NK-92 treated with Interleukin-12 subunit alpha and Interleukin-12 subunit beta, amount 100 ng/mL, for 24 hours (cell line): ENCODE measurements around the gene PGAP3.
"Not testable (repeated sequence)": the region's sequence is repeated elsewhere in the genome, so short reads cannot be mapped to it uniquely, and the experiment has no call there.

Experiments used
- DNase-seq: peaks from one replicate; lab custom pipeline; 2025; lab: John Stamatoyannopoulos, UW

PGAP3 gene, protein sequence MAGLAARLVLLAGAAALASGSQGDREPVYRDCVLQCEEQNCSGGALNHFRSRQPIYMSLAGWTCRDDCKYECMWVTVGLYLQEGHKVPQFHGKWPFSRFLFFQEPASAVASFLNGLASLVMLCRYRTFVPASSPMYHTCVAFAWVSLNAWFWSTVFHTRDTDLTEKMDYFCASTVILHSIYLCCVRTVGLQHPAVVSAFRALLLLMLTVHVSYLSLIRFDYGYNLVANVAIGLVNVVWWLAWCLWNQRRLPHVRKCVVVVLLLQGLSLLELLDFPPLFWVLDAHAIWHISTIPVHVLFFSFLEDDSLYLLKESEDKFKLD

DNA sequence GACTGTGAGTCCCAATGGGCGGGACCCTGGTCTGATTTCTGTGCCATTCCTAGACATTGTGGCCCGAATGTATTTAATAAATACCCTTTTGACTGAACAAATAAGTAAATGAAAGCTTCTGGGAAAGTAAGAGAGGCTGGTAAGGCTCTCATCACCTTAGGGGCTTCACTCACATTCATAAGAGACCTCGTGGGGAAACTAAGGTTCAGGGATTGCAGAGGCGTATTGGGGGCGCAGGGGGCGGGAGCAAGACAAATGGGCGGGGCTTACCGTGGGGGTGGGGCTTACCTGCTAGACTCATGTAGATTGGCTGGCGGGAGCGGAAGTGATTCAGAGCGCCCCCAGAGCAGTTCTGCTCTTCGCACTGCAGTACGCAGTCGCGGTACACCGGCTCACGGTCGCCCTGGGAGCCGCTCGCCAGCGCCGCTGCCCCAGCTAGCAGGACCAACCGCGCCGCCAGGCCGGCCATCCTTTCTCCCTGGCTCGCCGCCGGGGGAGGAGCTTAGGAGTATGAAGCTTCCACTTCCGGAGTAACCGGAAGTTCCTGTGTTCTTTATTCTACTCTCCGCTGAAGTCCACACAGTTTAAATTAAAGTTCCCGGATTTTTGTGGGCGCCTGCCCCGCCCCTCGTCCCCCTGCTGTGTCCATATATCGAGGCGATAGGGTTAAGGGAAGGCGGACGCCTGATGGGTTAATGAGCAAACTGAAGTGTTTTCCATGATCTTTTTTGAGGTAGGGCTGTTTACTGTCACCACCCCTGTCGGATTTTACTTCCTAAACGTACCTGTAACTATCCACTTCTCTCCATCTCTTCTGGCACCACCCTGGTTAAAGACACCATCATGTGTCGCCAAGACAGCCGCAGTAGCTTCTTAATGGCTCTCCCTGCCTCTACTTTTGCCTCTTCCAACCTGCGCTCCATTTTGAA is at the start of gene PGAP3:
Gene PGAP3 (minus strand): TSS at position 512 of the 929 bp plus-strand sequence. CDS start 43 bp downstream, at position 469.
- peak; percentile 92 for DNase-seq

GRCh38 chr17:39737206-39737759 is 49.4 kb upstream of the PGAP3 start:
- no peak for DNase-seq

- no peak for DNase-seq
These were observed 48.7 kb upstream of the PGAP3 start for GRCh38 chr17:39736319-39737165.

DNA sequence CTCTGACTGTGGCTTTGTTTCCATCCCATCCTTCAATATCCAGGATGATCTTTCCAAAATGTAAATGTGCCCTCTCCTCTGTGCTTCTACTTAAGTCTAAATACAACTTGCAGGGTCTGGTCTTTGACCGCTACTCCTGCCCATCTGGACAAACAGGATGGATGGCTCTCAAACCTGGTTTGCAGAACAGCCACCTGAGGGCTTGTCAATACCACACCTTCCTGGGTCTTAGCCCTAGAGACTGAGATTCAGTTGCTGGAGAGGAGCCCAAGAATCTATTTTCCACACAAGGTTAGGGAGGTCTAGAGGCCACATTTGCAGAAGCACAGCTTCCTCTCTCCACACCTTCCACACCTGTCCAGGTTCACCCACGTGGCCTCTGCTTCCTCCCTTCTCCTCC is 48.0 kb upstream of the PGAP3 start:
- DNase-seq = no peak

DNA sequence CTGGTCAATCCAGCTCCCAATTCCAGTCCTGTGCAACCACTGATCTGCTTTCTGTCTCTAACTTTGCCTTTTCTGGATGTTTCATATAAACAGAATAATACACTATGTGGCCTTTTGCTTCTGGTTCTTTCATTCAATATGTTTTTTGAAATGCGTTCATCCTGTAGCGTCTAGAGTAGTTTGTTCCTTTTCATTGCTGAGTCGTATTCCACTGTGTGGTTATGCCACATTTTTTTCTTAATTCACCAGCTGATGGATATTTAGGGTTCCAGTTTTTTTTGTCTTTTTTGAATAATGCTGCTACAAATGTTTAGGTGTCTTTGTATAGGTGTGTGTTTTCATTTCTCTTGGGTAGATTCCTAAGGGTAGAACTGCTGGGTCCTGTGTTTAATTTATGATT is 44.7 kb upstream of the PGAP3 start:
- DNase-seq = no peak

DNA sequence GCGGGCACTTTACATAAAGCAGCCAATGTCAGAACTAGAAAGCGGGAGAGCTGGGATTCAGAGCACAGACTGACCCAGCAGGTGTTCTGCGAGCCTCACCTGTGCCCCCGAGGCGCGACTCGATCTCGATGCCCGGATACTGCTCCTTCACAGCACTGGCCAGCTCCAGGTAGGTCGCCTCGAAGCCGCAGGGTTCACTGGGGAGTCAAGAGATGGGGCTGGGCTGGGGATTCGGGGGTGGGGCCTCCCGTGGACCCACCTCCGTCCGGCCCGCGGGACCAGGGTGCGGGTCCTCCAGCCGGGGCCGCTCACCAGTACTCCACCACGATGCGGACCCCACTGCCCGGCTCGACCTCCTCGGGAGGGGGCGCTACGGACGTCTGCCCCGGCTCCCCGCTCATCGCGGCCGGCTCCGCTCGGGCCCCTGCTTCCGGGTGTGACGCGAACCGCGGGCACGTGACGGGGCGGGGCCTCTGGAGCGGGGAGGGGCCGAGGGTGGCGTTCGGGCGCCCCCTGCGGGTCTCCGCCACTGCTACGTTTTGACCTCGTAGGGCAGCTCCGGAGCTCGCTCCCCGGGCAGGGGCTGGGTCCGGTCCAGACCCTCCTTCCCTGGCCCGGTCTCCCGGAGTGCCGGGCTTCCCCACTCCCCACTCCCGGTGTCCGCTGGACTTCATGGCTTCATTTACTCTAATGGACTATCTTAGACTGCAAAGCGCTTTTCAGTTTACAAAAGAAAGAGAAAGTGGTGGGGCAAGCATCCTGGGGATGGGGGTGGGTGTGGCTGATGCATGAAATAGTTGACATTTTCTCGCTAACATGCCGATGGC is 42.5 kb upstream of the PGAP3 start, which contains the start of gene MIEN1:
Gene MIEN1 (minus strand): TSS at position 438 of the 827 bp plus-strand sequence. CDS start 37 bp downstream, at position 401.
- peak; percentile 92 for DNase-seq

DNA sequence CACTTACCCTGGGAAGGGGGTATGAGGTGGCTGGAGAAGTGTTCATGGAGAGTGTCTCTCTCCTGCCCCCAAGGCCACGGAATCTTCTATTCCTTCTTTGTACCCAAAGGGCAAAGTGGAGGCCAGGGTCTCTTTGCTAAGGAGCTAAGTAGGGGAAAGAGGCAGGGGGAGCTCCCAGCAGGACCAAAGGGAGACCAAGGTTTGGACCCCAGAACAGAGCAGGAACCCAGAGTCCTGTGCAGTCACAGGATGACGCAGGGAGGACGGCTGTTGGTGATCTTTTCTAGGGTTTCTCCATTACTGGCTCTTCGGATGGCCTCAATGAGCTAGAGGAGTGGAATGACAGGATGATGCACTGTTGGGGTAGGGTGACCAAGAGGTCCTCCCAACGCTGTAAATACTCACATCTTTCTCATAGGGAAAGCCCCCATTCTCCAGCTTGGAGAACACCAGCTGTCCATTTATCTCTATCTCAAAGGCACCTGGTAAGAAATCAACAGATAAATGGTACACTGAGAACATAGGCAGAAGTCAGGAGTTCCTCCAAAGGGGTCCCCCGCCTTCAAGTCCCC is 41.5 kb upstream of the PGAP3 start:
- no peak for DNase-seq

GRCh38 chr17:39727556-39727955 is 39.7 kb upstream of the PGAP3 start:
- DNase-seq = no peak

- DNase-seq = no peak
These were observed 38.8 kb upstream of the PGAP3 start for GRCh38 chr17:39726617-39727016.

DNA sequence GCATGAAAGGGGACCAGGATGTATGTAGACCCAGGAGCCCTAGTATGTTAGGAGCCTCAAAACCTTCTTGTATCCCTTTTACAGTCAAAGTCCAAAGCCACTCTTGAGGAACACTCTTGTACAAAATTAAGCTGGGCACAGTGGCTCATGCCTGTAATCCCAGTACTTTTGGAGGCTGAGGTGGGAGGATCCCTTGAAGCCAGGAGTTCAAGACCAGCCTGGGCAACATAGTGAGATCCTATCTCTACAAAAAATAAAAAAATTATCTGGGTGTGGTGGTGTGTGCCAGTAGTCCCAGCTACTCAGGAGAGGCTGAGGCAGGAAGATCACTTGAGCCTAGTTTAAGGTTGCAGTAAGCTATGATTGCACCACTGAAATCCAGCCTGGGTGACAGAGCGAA is 38.1 kb upstream of the PGAP3 start:
- not testable (repeated sequence) for DNase-seq

DNA sequence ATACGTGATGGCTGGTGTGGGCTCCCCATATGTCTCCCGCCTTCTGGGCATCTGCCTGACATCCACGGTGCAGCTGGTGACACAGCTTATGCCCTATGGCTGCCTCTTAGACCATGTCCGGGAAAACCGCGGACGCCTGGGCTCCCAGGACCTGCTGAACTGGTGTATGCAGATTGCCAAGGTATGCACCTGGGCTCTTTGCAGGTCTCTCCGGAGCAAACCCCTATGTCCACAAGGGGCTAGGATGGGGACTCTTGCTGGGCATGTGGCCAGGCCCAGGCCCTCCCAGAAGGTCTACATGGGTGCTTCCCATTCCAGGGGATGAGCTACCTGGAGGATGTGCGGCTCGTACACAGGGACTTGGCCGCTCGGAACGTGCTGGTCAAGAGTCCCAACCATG is 36.9 kb upstream of the PGAP3 start:
- DNase-seq = no peak

- DNase-seq = no peak
These were observed 35.4 kb upstream of the PGAP3 start for GRCh38 chr17:39722965-39723848.

GRCh38 chr17:39722104-39722503 is 34.2 kb upstream of the PGAP3 start:
- no peak for DNase-seq

DNA sequence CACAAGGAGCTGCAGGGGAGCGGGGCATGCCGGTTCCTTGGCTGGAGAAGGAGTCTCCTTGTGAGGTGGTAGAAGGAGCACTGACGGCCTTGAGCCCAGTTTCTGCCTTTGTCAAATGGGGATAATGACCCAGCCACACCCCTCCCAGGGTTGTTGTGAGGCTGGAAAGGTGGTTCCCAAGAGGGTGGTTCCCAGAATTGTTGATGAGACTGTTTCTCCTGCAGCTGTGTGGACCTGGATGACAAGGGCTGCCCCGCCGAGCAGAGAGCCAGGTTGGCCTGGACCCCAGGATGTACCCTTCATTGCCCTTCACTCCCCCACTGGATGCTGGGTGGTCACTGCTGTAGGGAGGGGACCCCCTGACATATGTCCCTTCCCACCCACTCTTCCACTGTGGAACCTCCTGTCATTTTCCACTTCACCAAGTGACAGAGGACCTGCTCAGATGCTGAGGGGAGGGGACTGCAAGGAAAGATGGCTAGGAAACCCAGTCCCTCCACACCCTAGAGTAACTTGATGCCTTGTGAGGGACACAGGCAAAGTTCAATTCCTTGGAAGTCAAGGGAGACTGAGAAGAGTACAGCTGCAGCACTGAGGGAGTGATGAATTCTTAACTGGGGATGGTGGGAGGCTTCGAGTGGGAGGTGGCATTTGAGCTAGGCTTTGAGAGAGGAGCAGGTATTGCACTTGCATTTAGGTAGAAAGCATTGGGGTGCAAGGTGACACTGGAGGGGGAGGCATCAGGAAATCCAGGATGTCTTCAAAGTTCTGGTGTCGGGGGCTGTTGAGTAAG is 31.9 kb upstream of the PGAP3 start:
- DNase-seq = no peak

- DNase-seq = no peak
These were observed 29.8 kb upstream of the PGAP3 start for GRCh38 chr17:39717660-39718059.

GRCh38 chr17:39716879-39717536 is 29.2 kb upstream of the PGAP3 start:
- DNase-seq = no peak

GRCh38 chr17:39716073-39716818 is 28.4 kb upstream of the PGAP3 start:
- DNase-seq = no peak
